ENCODE results near the gene MVP.

DNA sequence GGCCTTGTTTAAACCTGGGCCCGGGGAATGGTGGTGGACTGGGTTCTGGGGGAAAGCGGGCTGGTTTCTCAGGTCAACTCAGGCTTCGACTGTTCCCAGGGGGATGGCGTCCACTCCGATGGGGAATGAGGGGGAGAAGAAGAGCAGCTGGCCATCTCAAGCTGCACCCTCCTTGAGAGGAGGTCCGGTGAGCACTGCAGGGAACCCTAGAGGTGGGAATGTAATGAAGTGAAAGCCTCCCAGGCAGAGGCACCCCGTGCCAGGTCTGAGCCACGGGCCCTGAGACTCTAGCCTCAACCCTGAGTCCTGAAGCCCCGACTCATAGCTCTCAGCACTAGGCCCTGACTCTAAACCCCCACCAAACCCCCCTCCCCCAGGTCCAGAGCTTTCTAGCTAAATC, 43.9 kb downstream of the MVP start:
- TF ChIP-seq POLR2A (IDR thresholded peaks at IDR 0.05; ENCODE audit: low read depth, low read length) (no peak), POLR2AphosphoS5 (IDR thresholded peaks at IDR 0.05; ENCODE audit: low read depth, low read length) (no peak), TAF1 (IDR thresholded peaks at IDR 0.05; ENCODE audit: low read depth, low read length) (no peak), SPI1 (IDR thresholded peaks at IDR 0.05; ENCODE audit: low read depth, low read length) (no peak), POU2F2 (IDR thresholded peaks at IDR 0.05; ENCODE audit: low read depth, low read length) (no peak), PAX5 (IDR thresholded peaks at IDR 0.05; ENCODE audit: insufficient read depth, low read length, severe bottlenecking) (no peak)

Data from GM12891 (cell line).